Measurements from ENCODE around the gene NOVA1.

The NOVA1 gene

DNA sequence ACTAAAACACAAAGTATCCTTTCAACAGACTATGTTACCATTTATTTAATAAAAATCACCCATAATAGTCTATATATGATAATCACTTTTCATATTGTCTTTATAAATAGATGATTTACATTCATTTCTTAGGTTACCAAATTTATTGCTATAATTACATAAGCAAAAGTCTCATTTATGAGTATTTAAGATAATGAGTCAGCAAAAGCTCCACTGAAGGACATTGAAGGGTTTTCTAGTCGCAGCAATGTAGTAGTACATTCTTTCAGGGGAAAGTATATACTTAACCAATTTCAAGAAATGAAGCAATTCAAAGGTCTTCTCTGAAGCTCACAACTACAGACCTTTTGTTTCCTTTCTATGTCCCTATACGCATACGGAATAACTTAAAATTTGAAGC lies 110.9 kb downstream of the NOVA1 start:
- H2AFZ ChIP-seq (ENCODE audit: low read depth) = no peak overlapping the region

DNA sequence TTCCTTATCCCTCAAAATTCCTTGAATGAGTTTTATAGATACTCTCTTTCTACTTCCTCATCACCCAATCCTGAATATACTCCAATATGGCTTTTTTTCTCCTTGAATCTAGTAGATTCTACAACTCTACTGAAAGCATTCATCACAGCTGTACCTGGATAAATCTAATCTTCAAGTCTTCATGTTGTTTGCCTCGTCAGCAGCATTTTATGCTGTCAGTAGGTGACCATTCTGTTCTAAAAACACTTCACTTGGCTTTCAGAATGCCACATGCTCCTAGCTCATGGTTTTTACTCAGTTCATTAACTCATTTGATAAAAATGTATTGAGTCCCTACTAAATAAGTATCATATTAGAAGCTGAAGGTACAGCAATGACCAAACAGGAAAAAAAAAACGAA lies 113.3 kb downstream of the NOVA1 start:
- Histone ChIP-seq H3K4me1 (ENCODE audit: low read depth, poor library complexity, severe bottlenecking) (no peaks in the 10 kb centered on the region), H2AFZ (ENCODE audit: low read depth) (no peak overlapping the region), H3K9ac (no peak overlapping the region), H3K27ac (no peak overlapping the region), H3K79me2 (ENCODE audit: insufficient read depth, low read depth) (no peaks in the 10 kb centered on the region), H3K4me2 (no peak overlapping the region), H3K4me3 (IDR thresholded peaks at IDR 0.05; ENCODE audit: insufficient read depth, low read depth, low read length) (no peak overlapping the region), H4K20me1 (ENCODE audit: insufficient read depth) (no peaks in the 10 kb centered on the region), H3K36me3 (ENCODE audit: insufficient read depth) (no peaks in the 10 kb centered on the region), H3K27me3 (ENCODE audit: insufficient read depth, low read depth) (no peaks in the 10 kb centered on the region)
- TF ChIP-seq, protein P1, sequence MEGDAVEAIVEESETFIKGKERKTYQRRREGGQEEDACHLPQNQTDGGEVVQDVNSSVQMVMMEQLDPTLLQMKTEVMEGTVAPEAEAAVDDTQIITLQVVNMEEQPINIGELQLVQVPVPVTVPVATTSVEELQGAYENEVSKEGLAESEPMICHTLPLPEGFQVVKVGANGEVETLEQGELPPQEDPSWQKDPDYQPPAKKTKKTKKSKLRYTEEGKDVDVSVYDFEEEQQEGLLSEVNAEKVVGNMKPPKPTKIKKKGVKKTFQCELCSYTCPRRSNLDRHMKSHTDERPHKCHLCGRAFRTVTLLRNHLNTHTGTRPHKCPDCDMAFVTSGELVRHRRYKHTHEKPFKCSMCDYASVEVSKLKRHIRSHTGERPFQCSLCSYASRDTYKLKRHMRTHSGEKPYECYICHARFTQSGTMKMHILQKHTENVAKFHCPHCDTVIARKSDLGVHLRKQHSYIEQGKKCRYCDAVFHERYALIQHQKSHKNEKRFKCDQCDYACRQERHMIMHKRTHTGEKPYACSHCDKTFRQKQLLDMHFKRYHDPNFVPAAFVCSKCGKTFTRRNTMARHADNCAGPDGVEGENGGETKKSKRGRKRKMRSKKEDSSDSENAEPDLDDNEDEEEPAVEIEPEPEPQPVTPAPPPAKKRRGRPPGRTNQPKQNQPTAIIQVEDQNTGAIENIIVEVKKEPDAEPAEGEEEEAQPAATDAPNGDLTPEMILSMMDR (conservative IDR thresholded peaks at IDR 0.05; ENCODE audit: low read depth, low read length) = no peak

More for the DNA sequence above, 110.9 kb downstream of the NOVA1 start:
- no peak overlapping the region for H3K9ac ChIP-seq
- H3K27me3 ChIP-seq (ENCODE audit: insufficient read depth, low read depth) = no peaks in the 10 kb centered on the region
- no peak overlapping the region for H3K4me2 ChIP-seq
- no peak overlapping the region for H3K4me3 ChIP-seq (IDR thresholded peaks at IDR 0.05; ENCODE audit: insufficient read depth, low read depth, low read length)
- H3K79me2 ChIP-seq (ENCODE audit: insufficient read depth, low read depth) = no peaks in the 10 kb centered on the region
- H3K36me3 ChIP-seq (ENCODE audit: insufficient read depth) = no peaks in the 10 kb centered on the region
- H3K27ac ChIP-seq = no peak overlapping the region
- TF ChIP-seq, protein P1 (conservative IDR thresholded peaks at IDR 0.05; ENCODE audit: low read depth, low read length) = no peak
- no peaks in the 10 kb centered on the region for H4K20me1 ChIP-seq (ENCODE audit: insufficient read depth)
- H3K4me1 ChIP-seq (ENCODE audit: low read depth, poor library complexity, severe bottlenecking) = no peaks in the 10 kb centered on the region

DNA sequence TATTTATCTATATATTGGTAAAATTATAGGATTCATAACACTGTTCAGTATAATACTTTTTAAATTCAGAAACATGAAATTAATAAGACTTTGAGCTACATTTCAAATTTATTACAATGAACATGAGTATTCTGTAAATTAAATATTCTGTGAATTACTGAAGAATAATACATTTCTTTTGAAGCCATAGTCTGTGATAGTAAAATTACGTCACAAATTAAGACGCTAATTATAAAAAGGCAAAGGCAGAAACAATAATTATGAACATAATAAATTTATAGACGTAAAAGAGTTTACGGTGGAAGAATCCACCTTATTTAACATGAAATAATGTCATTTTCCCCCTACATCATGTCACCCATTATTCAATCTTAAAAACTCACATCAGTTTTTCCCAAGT lies 118.9 kb downstream of the NOVA1 start:
- Histone ChIP-seq H2AFZ (ENCODE audit: low read depth) (no peak overlapping the region), H4K20me1 (ENCODE audit: insufficient read depth) (no peaks in the 10 kb centered on the region), H3K4me1 (ENCODE audit: low read depth, poor library complexity, severe bottlenecking) (no peaks in the 10 kb centered on the region), H3K4me3 (IDR thresholded peaks at IDR 0.05; ENCODE audit: insufficient read depth, low read depth, low read length) (no peak overlapping the region), H3K79me2 (ENCODE audit: insufficient read depth, low read depth) (no peaks in the 10 kb centered on the region), H3K27ac (no peak overlapping the region), H3K27me3 (ENCODE audit: insufficient read depth, low read depth) (no peaks in the 10 kb centered on the region), H3K4me2 (no peak overlapping the region), H3K9ac (no peak overlapping the region), H3K36me3 (ENCODE audit: insufficient read depth) (no peaks in the 10 kb centered on the region)
- TF ChIP-seq, protein P1 (conservative IDR thresholded peaks at IDR 0.05; ENCODE audit: low read depth, low read length) = no peak

DNA sequence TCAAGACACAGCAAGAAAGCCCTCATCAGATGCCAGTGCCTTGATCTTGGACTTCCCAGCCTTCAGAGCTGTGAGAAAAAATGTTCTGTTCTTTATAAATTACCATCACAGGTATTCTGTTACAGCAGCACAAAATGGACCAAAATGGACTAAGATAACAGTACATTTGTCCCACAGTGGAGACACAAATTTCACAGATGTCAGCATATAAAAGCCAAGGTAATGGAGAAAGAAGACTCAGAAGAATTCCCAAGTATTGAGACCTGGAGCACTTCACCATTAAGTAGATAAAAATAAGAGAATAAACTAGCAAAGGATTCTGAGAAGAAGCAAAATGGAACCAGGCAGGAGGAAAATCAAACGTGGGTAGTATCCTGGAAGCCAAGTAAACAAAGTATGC lies 131.0 kb downstream of the NOVA1 start:
- Histone ChIP-seq H3K36me3 (ENCODE audit: insufficient read depth) (no peaks in the 10 kb centered on the region), H3K4me2 (no peak overlapping the region), H4K20me1 (ENCODE audit: insufficient read depth) (no peaks in the 10 kb centered on the region), H3K27ac (no peak overlapping the region), H3K9ac (no peak overlapping the region), H3K79me2 (ENCODE audit: insufficient read depth, low read depth) (no peaks in the 10 kb centered on the region), H3K4me1 (ENCODE audit: low read depth, poor library complexity, severe bottlenecking) (no peaks in the 10 kb centered on the region), H2AFZ (ENCODE audit: low read depth) (no peak overlapping the region), H3K27me3 (ENCODE audit: insufficient read depth, low read depth) (no peaks in the 10 kb centered on the region), H3K4me3 (IDR thresholded peaks at IDR 0.05; ENCODE audit: insufficient read depth, low read depth, low read length) (no peak overlapping the region)
- TF ChIP-seq, protein P1 (conservative IDR thresholded peaks at IDR 0.05; ENCODE audit: low read depth, low read length) = no peak
